Fibroblast of lung (primary cell): Measurements from ENCODE around the gene IBA57. TPM values are rescaled to one million over a fixed set of nuclear protein-coding genes. Genes with fewer than 3 reads are reported as not detected.
"Not testable (repeated sequence)": the region's sequence is repeated elsewhere in the genome, so short reads cannot be mapped to it uniquely, and the experiment has no call there.

Source experiments
- DNase-seq, 2 donors: peaks; one replicate each; pipeline versions ENCODE4 v3.0.0 to v3.0.0-alpha.2; 2010; ENCODE audit warnings: low read depth in 2 of 2
- H2AFZ ChIP-seq: 2 replicates; pipeline ENCODE4 v1.5.1; 2012; ENCODE audit warnings: low read length, control low read depth, inconsistent platforms
- H3K27ac ChIP-seq: 2 replicates; pipeline ENCODE4 v1.5.1; 2011; ENCODE audit warnings: low read length, control low read depth; ENCODE audit not compliant: insufficient read depth
- H3K27me3 ChIP-seq: 2 replicates; pipeline ENCODE4 v1.5.1; 2011; ENCODE audit warnings: mild to moderate bottlenecking, low read length; ENCODE audit not compliant: control insufficient read depth, insufficient read depth
- H3K36me3 ChIP-seq: 2 replicates; pipeline ENCODE4 v1.5.1; 2011; ENCODE audit warnings: low read length; ENCODE audit not compliant: control insufficient read depth, insufficient read depth
- H3K4me1 ChIP-seq: 2 replicates; pipeline ENCODE4 v1.5.1; 2011; ENCODE audit warnings: low read length; ENCODE audit not compliant: control insufficient read depth, insufficient read depth; ENCODE audit errors: extremely low read depth
- H3K4me2 ChIP-seq: 2 replicates; pipeline ENCODE4 v1.5.1; 2011; ENCODE audit warnings: low read length, control low read depth; ENCODE audit not compliant: insufficient read depth; ENCODE audit errors: extremely low read depth
- H3K4me3 ChIP-seq, 4 experiments: fragments of 200-600 bp in 1 of 4; sonication (generic) in 1 of 4; replicated peaks in 1 of 4; 2 replicates each; pipeline ENCODE4 v1.5.1; 2011 to 2016; ENCODE audit warnings: low read length in 4 of 4, low read depth in 3 of 4, mild to moderate bottlenecking in 3 of 4, control low read depth in 2 of 4, inconsistent platforms in 1 of 4, mixed read lengths in 1 of 4; ENCODE audit not compliant: insufficient read depth in 1 of 4; ENCODE audit errors: control extremely low read depth in 1 of 4
- H3K79me2 ChIP-seq: 2 replicates; pipeline ENCODE4 v1.5.1; 2012; ENCODE audit warnings: mild to moderate bottlenecking, low read length, inconsistent platforms; ENCODE audit not compliant: control insufficient read depth, insufficient read depth
- H3K9ac ChIP-seq: 2 replicates; pipeline ENCODE4 v1.5.1; 2011; ENCODE audit warnings: mild to moderate bottlenecking, low read length, control low read depth; ENCODE audit not compliant: insufficient read depth
- H3K9me3 ChIP-seq: 2 replicates; pipeline ENCODE4 v1.5.1; 2012; ENCODE audit warnings: low read depth, low read length; ENCODE audit not compliant: control insufficient read depth, insufficient read depth
- H4K20me1 ChIP-seq: 2 replicates; pipeline ENCODE4 v1.5.1; 2011; ENCODE audit warnings: low read length; ENCODE audit not compliant: control insufficient read depth, insufficient read depth; ENCODE audit errors: extremely low read depth
- EZH2 ChIP-seq: IDR thresholded peaks from 2 replicates; pipeline ENCODE4 v1.5.1; 2012; ENCODE audit warnings: low read length, control low read depth, mild to moderate bottlenecking; ENCODE audit errors: missing control alignments
- polyA plus RNA-seq, 2 donors: library from polyadenylated mRNA; depleted of rRNA in 1 of 2; stranded (reverse) in 1 of 2; unstranded in 1 of 2; fragments of >200 nt; gene quantifications; 2 replicates each; pipeline ENCODE4 v1.2.1, GENCODE V29; 2011 to 2012; ENCODE audit warnings: missing spikeins in 1 of 2
- total RNA-seq: library from RNA; depleted of rRNA; stranded (reverse); fragments of >200 nt; gene quantifications from 2 replicates; pipeline ENCODE4 v1.2.1, GENCODE V29; 2014
- TF ChIP-seq, protein P1 (sequence below), 2 donors: IDR thresholded peaks in 1 of 2; conservative IDR thresholded peaks in 1 of 2; 1 replicate in 1 of 2; 2 replicates in 1 of 2; pipeline ENCODE4 v1.5.1; 2011 to 2012; ENCODE audit warnings: low read length in 2 of 2, control low read depth in 1 of 2, inconsistent platforms in 1 of 2, low read depth in 1 of 2, mild to moderate bottlenecking in 1 of 2

IBA57 gene
- total and polyA plus RNA-seq, 2 donors (not counting 1 experiment from before 2014, with no cell fraction given): 1.4 to 3.8 TPM

DNA sequence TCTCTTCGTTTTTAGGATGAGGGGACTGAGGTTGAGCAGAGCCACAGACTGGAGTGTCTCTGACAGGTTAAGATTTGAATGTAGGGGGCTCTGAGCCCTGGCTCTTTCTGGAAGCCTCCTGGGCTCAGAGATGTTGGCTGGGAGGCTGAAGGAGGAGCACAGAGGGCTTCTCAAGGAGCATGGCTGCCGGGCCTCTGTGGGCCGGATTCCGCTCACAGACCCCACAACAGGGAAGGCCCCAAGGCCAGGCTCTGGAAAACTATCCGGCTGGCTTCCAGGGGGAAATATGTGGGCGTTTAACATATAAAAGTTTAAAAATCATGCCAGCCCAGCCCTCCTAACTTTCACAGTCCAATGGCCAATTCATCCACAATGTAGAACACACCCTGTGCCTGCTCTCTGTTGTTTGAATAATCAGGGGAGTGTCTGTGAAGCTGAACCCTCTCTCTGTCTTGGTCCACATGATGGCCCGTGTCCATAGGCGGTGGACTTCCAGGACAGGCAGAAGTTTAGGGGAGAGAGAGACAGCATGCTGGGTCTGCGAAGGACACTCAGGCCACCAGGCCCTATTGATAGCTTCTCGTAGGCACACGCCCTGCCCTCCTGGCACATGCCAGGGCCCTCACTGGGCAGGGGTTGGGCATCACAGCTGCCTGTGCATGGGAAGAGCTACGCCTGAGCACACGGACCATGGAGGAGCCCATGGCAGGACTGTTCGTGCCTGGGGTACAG is 53.1 kb downstream of the IBA57 start:
- no peak for DNase-seq

DNA sequence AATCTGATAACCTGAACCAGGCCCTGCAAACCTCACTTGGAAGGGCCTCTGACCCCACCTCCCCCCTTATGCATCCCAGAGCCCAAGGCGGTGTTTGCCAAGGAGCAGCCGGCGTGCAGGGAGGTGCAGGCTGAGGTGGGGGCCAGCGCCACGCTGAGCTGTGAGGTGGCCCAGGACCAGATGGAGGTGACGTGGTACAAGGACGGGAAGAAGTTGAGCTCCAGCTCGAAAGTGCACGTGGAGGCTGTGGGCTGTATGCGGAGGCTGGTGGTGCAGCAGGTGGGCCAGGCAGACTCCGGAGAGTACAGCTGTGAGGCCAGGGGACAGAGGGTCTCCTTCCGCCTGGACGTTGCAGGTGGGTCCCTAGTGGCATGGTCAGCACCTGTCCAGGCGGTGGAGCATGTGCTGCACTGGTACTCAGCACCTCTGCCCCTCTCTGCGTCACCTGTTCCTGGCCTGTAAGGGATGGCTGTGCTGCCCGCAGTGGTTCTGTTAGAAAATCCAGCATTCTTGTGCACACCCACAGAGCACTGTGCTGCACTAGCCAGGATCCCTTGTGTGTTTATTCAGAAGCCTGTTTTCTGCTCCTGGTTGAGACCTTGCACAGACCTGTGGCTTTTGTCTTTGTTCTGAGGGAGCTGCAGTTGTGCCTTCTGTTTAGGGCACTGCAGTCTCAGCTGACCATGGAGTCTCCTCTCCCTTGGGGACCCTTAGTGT is 53.8 kb downstream of the IBA57 start:
- Histone ChIP-seq H3K27ac (no peak overlapping the region), H3K4me2 (no peak overlapping the region), H3K9me3 (no peaks in the 10 kb centered on the region), H3K27me3 (no peaks in the 10 kb centered on the region), H3K36me3 (no peaks in the 10 kb centered on the region), H3K9ac (no peak overlapping the region), H2AFZ (no peak overlapping the region), H3K79me2 (no peaks in the 10 kb centered on the region), H3K4me1 (no peaks in the 10 kb centered on the region), H3K4me3 (no peak overlapping the region), H4K20me1 (no peaks in the 10 kb centered on the region)
- DNase-seq: no peak
- TF ChIP-seq, protein P1, sequence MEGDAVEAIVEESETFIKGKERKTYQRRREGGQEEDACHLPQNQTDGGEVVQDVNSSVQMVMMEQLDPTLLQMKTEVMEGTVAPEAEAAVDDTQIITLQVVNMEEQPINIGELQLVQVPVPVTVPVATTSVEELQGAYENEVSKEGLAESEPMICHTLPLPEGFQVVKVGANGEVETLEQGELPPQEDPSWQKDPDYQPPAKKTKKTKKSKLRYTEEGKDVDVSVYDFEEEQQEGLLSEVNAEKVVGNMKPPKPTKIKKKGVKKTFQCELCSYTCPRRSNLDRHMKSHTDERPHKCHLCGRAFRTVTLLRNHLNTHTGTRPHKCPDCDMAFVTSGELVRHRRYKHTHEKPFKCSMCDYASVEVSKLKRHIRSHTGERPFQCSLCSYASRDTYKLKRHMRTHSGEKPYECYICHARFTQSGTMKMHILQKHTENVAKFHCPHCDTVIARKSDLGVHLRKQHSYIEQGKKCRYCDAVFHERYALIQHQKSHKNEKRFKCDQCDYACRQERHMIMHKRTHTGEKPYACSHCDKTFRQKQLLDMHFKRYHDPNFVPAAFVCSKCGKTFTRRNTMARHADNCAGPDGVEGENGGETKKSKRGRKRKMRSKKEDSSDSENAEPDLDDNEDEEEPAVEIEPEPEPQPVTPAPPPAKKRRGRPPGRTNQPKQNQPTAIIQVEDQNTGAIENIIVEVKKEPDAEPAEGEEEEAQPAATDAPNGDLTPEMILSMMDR (conservative IDR thresholded peaks at IDR 0.05 in 1 of 2, IDR thresholded peaks at IDR 0.05 in 1 of 2; ENCODE audit: low read depth in 1 of 2, low read length in 2 of 2): no peak
- no peak for TF ChIP-seq EZH2

More for the DNA sequence above, 53.1 kb downstream of the IBA57 start:
- Histone ChIP-seq H2AFZ (no peak overlapping the region), H4K20me1 (no peaks in the 10 kb centered on the region), H3K79me2 (no peaks in the 10 kb centered on the region), H3K9me3 (no peaks in the 10 kb centered on the region), H3K27ac (no peak overlapping the region), H3K4me2 (no peak overlapping the region), H3K36me3 (no peaks in the 10 kb centered on the region), H3K27me3 (no peaks in the 10 kb centered on the region), H3K9ac (no peak overlapping the region), H3K4me1 (no peaks in the 10 kb centered on the region), H3K4me3 (no peak overlapping the region)
- no peak for TF ChIP-seq EZH2
- TF ChIP-seq, protein P1 (conservative IDR thresholded peaks at IDR 0.05 in 1 of 2, IDR thresholded peaks at IDR 0.05 in 1 of 2; ENCODE audit: low read depth in 1 of 2, low read length in 2 of 2): no peak

DNA sequence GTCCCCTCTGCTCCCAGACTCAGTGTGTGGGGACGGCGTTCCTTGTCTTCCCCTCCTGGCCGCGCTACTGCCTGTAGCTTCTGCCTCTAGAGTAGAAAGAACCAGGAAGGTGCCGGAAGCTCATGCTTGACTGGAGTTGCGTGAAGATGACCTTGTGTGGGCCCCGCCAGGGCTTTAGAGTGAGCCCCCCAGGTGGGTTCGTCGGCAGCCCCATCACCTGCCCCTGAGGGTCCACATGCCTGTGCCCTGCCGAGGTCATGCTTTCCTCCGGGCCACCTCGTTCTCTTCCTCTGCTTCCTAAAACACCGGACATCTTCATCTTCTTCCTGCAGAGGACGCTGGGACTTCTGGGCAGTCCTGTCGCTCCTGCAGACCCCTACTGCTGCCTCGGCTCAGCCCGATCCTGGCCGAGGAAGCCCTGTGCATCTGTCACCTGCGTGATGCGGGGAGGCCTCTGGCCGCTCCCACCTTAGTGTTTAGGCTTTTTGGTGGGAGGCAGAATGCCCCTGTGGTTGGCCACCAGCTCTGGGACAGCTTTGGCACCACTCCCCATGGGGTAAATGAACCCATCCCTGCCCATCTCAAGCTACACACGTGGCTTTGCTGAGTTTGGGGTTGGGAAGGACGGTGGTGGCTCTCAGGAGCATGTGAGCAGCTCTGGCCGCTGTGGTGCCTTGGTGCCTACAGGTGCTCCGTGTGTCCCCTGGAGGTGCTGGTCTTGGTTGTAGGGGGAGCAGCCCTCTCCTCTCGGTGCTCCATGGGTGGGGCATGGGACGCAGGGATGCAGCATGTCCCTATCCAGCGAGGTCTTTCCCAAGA is 54.6 kb downstream of the IBA57 start:
- no peaks in the 10 kb centered on the region for H4K20me1 ChIP-seq
- no peak overlapping the region for H3K9ac ChIP-seq
- no peaks in the 10 kb centered on the region for H3K79me2 ChIP-seq
- H3K4me3 ChIP-seq: no peak overlapping the region
- DNase-seq: no peak
- no peak overlapping the region for H3K27ac ChIP-seq
- no peaks in the 10 kb centered on the region for H3K9me3 ChIP-seq
- H3K4me1 ChIP-seq: no peaks in the 10 kb centered on the region
- H3K4me2 ChIP-seq: no peak overlapping the region
- H3K36me3 ChIP-seq: no peaks in the 10 kb centered on the region
- TF ChIP-seq EZH2: no peak
- TF ChIP-seq, protein P1 (conservative IDR thresholded peaks at IDR 0.05 in 1 of 2, IDR thresholded peaks at IDR 0.05 in 1 of 2; ENCODE audit: low read depth in 1 of 2, low read length in 2 of 2): no peak
- H2AFZ ChIP-seq: no peak overlapping the region
- H3K27me3 ChIP-seq: no peaks in the 10 kb centered on the region

DNA sequence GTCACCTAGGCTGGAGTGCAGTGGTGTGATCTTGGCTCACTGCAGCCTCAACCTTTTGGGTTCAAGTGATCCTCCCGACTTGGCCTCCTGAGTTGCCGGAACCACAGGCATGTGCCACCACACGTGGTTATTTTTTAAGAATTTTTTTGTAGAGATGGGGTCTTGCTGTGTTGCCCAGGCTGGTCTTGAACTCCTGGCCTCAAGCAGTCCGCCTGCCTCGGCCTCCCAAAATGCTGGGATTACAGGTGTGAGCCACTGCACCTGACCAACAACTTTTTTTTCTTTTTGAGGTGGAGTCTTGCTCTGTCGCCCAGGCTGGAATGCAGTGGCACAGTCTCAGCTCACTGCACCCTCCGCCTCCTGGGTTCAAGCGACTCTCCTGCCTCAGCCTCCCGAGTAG is 55.5 kb downstream of the IBA57 start:
- not testable (repeated sequence) for H2AFZ ChIP-seq, H3K9ac ChIP-seq, H3K27me3 ChIP-seq, H3K79me2 ChIP-seq, DNase-seq, H3K9me3 ChIP-seq, H3K4me2 ChIP-seq, H3K4me1 ChIP-seq, H3K36me3 ChIP-seq, H4K20me1 ChIP-seq, H3K27ac ChIP-seq, H3K4me3 ChIP-seq
